ENCODE measurements around the gene ADSS1.

Gene ADSS1

DNA sequence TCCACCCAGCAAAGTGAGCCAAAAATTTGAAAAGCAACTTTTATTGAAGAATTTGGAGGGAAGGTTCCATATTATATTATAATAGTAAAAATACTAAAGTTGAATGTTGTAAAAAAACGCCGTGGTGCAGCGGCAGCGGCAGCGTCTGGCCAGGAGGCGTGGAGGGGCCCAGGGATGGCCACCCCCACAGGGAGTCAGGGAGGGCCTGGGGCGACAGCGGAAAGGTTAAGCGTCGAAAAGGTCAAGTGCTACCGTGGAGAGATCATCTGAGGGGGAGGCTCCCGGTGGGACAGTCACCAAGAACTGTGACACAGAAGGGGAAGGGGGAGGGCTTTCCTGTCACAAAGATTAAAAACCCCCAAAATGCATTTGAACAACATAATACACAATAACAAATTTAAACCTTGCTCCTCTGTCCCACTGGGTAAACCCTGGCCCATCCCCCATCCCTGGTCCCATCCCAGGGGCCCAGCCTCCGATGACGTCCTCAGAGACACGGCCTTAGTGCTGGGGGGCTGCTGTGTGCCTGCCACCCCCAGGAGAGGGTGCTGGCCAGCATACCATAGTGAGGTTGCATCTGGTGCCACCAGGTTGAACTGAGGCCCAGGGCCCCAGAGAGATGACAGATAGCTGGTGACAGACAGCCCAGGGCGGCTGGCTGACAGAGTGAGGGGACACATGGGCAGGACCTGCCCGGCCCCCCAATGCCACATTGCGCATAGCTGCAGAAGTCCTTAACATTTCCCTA lies 45.5 kb downstream of the ADSS1 start:
- DNase-seq (ENCODE audit: low read depth) = no peak

DNA sequence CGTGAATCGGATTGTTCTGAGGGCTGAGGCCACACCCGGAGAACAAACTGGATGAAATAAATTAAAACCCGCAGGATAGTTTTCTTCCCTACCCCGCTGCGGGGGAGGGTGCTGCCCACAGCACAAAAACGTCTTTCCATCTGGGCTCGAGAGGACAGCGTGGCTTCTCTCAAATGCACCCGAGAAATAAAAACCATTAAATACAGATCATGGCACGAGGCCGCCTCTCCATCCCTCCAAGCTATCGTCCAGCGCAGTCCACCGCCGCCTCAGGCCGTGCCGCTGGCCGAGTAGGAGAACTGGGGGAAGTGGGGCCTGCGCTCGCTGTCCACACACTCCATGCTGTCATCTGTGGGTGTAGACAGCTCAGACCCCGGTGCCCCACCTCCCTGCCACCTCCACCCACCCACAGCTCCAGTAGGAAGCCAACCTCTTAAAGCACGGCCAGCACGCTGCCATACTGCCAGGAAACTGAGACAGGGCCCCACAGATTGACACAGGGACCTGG lies 46.1 kb downstream of the ADSS1 start:
- no peak for DNase-seq (ENCODE audit: low read depth)

DNA sequence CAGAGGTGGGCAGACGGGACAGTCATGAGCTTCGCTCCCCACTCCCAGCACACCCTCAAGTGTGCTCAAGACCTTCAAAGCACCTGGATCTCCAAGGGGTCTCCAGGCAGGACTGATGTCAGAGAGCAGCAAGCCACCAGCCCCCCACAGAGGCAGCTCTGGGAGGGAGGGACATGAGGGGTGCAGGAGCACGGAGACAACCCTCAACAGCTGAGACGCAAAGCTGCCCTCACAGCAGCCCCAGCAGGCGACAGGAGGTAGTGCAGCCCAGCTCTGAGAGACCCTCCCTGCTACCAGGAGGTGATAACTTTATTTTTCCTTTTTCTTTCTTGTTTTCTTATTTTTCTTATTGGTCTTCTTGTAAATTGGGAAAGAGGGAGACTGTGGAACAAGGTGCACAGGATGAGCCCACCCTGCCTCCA lies 46.8 kb downstream of the ADSS1 start:
- no peak for DNase-seq (ENCODE audit: low read depth)

DNA sequence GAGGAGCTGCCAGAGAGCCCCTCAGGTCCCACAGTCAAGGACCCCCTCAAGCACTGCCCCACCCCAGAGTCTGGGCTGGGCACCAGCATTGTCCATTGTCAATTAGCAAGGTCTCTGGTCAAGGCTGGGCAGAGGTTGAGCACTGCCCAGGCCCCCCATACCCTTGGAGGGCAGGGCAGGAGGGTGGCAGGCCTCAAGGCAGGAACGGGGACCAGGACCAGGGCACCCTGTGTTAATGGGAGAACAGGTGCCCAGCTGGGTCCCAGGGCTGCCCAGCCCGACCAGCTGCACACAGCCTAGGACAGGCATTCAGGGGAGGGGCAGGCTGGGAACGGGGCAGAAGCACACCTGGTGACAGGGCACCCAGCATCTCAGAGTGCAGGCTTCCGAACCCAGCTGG lies 47.3 kb downstream of the ADSS1 start:
- DNase-seq (ENCODE audit: low read depth) = no peak

- DNase-seq (ENCODE audit: low read depth) = no peak
Observed at GRCh38 chr14:104771918-104772706, 48.1 kb downstream of the ADSS1 start.

- no peak for DNase-seq (ENCODE audit: low read depth)
Observed at GRCh38 chr14:104772707-104773504, 48.9 kb downstream of the ADSS1 start.

DNA sequence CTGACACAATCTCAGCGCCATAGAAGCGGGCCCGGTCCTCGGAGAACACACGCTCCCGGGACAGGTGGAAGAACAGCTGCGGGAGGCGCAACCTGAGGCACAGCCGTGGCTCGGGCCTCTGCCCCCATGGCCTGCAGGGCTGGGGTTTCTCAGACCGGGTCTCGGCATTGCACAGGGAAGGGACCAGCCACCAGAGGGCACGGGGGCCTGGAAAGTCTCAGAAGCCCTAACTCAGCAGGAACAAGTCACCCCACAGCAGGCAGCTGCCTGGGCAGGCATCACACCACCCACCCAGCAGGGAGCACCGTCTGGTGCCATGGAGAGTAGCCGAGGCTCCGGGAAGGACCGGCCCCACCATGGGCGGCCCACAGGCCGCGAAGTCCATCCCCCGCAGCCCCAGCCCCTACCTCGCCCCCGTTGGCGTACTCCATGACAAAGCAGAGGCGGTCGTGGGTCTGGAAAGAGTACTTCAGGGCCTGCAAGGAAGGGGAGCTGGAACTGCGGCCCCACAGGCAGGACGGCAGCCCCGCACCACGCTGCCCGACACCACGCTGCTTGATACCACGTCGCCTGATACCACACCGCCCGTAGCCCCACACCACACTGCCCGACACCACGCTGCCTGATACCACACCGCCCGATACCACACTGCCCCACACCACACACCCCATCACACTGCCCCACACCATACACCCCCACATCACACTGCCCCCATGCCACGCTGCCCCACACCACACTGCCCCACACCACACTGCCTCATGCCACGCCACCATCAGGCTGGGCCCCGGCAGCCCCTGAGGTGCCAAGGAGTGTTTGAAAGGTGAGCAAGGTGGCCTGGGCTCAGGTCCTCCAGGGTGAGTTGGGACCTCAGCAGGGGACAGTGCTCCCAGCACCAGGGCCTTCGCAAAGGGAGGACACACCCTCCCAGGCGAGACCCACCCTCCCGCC lies 49.8 kb downstream of the ADSS1 start:
- no peak for DNase-seq (ENCODE audit: low read depth)

GRCh38 chr14:104774453-104775072 lies 50.5 kb downstream of the ADSS1 start:
- DNase-seq (ENCODE audit: low read depth) = no peak

- no peak for DNase-seq (ENCODE audit: low read depth)
Observed at GRCh38 chr14:104775073-104775489, 51.1 kb downstream of the ADSS1 start.

DNA sequence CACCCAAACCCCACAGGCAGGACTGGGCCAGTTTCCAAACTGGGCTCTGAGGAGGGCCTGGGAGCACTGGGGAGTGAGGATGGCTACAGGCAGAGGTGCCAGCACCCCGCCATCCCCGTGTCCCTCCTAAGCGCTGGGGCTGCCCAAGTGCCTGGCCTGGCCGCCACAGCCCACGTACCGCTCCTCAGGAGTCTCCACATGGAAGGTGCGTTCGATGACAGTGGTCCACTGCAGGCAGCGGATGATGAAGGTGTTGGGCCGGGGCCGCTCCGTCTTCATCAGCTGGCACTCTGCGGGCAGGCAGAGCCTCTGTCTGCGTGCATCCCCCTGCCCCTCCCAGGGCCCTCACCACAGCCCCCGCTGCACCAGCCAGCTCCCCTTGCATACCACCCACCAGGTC lies 52.5 kb downstream of the ADSS1 start:
- no peak for DNase-seq (ENCODE audit: low read depth)

DNA sequence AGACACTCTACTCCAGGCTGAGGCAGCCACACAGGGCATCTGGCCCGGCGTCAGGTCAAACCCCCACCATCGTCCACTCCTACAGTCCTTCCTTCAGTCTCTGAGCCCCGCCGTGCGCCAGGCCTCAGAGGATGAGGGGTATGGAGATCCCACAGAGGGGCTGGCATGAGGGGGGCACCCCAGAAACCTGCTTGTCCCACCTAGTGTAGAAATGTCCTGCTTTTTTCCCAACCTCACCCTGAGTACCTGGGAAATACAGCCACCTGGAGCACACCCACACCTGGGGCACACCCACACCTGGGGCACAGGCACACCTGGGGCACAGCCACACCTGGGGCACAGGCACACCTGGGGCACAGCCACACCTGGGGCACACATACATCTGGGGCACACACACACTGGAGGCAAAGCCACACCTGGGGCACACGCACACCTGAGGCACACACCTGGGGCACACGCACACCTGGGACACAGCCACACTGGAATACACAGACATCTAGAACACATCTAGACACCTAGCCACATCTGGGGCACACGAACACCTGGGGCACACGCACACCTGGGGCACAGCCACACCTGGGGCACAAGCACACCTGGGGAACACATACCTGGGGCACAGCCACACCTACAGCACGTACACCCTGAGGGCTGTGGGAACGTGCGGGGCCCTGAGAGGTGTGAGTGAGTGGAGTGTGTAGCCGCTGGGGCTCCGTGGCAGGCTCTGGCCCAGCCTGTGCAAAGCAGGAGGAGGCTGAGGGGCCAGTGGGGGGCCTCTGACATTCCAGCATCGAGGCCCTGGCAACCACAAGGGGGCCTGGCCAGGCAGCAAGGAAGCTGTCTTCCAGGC lies 53.2 kb downstream of the ADSS1 start:
- no peak for DNase-seq (ENCODE audit: low read depth)

DNA sequence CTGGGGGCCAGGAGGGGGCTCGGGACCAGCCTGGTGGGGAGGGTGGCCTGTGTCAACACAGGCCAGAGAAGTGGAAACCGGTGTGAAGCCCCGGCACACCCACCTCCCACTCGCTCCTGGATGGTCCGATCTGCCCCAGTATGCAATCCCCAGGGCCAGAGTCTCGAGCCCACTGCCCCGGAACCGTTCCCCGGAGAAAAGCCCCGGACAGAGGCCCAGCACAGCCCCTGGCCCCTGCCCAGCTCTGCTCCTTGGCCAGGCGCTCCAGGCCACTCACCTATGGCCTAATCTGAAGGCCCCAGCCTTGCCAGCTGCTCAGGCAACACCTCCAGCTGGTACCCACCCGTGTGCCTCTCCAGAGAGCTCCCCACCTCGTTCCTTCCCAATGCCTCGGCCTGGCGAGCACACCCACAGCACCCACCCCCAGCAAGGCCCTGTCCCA lies 53.8 kb downstream of the ADSS1 start:
- no peak for DNase-seq (ENCODE audit: low read depth)

DNA sequence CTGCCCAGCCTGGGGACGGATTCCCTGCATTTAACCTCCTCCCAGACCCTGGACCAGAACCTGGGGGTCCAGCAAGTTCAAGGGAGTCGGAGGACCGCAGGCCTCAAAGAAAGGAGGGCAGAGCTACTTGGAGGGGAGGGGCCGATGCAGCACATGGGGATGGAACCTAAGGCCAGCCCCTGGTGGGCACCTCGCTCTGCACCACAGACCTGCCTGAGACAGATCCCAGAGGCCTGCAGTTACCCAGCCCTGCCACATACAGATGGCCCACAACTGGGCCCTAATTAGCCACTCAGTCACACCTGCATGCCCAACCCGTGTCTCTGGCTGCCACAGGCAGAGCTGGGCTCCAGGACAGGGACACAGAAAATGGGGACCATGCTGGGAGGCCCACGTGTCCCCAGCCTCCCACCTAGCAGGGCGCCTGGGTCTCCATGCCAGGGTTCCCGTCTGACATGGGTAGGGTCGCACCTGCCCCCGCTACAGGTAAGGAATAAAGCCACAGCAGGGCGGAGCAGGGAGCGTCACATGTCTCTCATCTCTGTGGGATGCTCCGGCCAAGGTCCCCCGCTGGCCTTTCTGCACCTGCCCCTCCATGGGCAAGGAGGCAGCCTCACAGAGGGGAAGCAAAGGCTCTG lies 54.8 kb downstream of the ADSS1 start:
- no peak for DNase-seq (ENCODE audit: low read depth)

- DNase-seq (ENCODE audit: low read depth) = no peak
Observed at GRCh38 chr14:104779776-104780512, 55.9 kb downstream of the ADSS1 start.

GRCh38 chr14:104780513-104781030 lies 56.5 kb downstream of the ADSS1 start:
- no peak for DNase-seq (ENCODE audit: low read depth)

DNA sequence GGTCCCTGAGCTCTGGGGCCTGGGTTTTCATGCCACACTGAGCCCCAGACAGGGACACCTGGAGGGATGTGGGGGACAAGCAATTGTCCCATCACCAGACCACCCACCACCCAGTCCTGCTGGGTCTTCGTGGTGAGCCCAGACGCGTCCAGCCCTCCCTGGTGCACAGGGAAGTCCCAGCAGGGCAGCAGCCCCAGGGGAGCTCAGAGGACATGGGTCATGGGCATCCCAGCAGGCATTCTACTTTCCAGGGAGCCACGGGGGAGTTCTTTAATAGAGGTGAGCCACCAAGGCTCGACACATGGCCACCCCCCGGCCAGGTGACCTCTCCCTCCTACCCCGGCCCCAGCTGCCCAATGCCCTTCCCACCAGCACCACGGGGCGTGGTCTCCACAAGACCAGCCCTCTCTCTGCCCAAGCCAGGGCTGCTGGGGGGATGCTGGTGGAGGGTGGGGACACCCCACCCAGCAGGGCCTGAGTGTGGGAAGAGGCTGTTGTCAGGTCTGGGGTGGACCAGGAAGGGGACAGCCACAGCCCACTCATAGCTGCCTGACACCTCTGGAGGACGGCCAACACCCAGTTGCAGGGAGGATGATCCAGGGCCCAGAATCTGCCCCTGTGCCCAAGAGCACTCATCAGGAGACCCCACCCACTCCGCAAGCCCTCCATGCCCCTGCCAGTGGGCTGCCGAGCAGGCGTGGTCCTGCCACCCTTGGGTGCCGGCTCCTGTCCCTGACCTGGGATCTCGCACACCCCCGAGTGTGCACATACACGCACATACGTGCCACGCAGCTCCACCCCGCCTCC lies 57.4 kb downstream of the ADSS1 start:
- DNase-seq (ENCODE audit: low read depth) = no peak

GRCh38 chr14:104782086-104782807 lies 58.2 kb downstream of the ADSS1 start:
- DNase-seq (ENCODE audit: low read depth) = no peak

Data from activated T-helper 1 cell treated with Interleukin-2 at 50 U/mL for 16 hours (primary cell).